Omental fat pad (tissue), 4 donors: ENCODE results near the gene CAMK2B. TPM values are rescaled to one million over a fixed set of nuclear protein-coding genes. Genes with fewer than 3 reads are reported as not detected.

Source experiments
- ATAC-seq: fragments of 150-250 bp; one replicate; pipeline ENCODE4 v1.9.1; 2016; ENCODE audit warnings: mild to moderate bottlenecking, moderate library complexity; ENCODE audit not compliant: low FRiP score
- DNase-seq: peaks from one replicate; pipeline ENCODE4 v3.0.0-alpha.2; 2019; ENCODE audit warnings: low spot score
- CTCF ChIP-seq, 3 donors: fragments of 450-650 bp; IDR thresholded peaks; one replicate each; pipeline ENCODE4 v1.5.1; 2016 to 2017; ENCODE audit warnings: antibody characterized with exemption in 3 of 3, mild to moderate bottlenecking in 3 of 3, moderate library complexity in 2 of 3
- total RNA-seq, 4 donors: library from RNA; depleted of rRNA; stranded (reverse); fragments of >200 nt; gene quantifications; one replicate each; pipeline ENCODE4 v1.1.0, GENCODE V29; 2016

The CAMK2B gene
- total RNA-seq, 4 donors from 2014 or later, result 0.48 TPM; not detected in 3

- no peak for DNase-seq
- ATAC-seq, result no peak
Observed at GRCh38 chr7:44187636-44188416, 137.6 kb downstream of the CAMK2B start.

GRCh38 chr7:44186736-44187135 is 138.7 kb downstream of the CAMK2B start:
- DNase-seq, result no peak
- no peak for ATAC-seq
- TF ChIP-seq CTCF (IDR thresholded peaks at IDR 0.05), result no peak

More at GRCh38 chr7:44187636-44188416, 137.6 kb downstream of the CAMK2B start:
- no peak for TF ChIP-seq CTCF (IDR thresholded peaks at IDR 0.05)

GRCh38 chr7:44185729-44186128 is 139.7 kb downstream of the CAMK2B start:
- DNase-seq (no peak), ATAC-seq (no peak)
- TF ChIP-seq CTCF (IDR thresholded peaks at IDR 0.05), result no peak

- no peak for TF ChIP-seq CTCF (IDR thresholded peaks at IDR 0.05)
- DNase-seq (no peak), ATAC-seq (no peak)
Observed at GRCh38 chr7:44184873-44185446, 140.4 kb downstream of the CAMK2B start.

- DNase-seq (no peak), ATAC-seq (peak; percentile 82)
- no peak for TF ChIP-seq CTCF (IDR thresholded peaks at IDR 0.05)
Observed at GRCh38 chr7:44184206-44184872, 141.1 kb downstream of the CAMK2B start.

- no peak for ATAC-seq
Observed at GRCh38 chr7:44183386-44183785, 142.0 kb downstream of the CAMK2B start.

More at GRCh38 chr7:44183386-44183785, 142.0 kb downstream of the CAMK2B start:
- no peak for TF ChIP-seq CTCF (IDR thresholded peaks at IDR 0.05)
- DNase-seq, result no peak
